Testis (tissue), 2 donors: ENCODE results near the gene MID1.

Source experiments
- CTCF ChIP-seq, 3 experiments: fragments of 450-650 bp in 2 of 3; fragments of 200-600 bp in 1 of 3; sonication (generic) in 1 of 3; IDR thresholded peaks; one replicate each; pipeline ENCODE4 v1.5.1; 2016 to 2019; ENCODE audit warnings: antibody characterized with exemption in 3 of 3, mild to moderate bottlenecking in 2 of 3, moderate library complexity in 1 of 3
- POLR2A ChIP-seq: fragments of 450-650 bp; IDR thresholded peaks from one replicate; pipeline ENCODE4 v1.6.1; 2017; ENCODE audit warnings: antibody characterized with exemption, mild to moderate bottlenecking, moderate library complexity

GRCh38 chrX:10538831-10539230 lies 81.6 kb downstream of the MID1 start:
- TF ChIP-seq POLR2A (no peak), CTCF (IDR thresholded peaks at IDR 0.05) (no peak)
